GM21447 (cell line): ENCODE results near the gene RMI2.
A peak's percentile ranks its signal among the peaks of the same experiment; 100 is the strongest.

Experiments used
- ATAC-seq: cut with Tn5 transposase; IDR thresholded peaks from one replicate; pipeline ENCODE4 v1.9.1; 2021; ENCODE audit not compliant: unreplicated experiment

Gene RMI2

GRCh38 chr16:11309895-11310633 lies 35.2 kb upstream of the RMI2 start:
- peak; percentile 40 for ATAC-seq

DNA sequence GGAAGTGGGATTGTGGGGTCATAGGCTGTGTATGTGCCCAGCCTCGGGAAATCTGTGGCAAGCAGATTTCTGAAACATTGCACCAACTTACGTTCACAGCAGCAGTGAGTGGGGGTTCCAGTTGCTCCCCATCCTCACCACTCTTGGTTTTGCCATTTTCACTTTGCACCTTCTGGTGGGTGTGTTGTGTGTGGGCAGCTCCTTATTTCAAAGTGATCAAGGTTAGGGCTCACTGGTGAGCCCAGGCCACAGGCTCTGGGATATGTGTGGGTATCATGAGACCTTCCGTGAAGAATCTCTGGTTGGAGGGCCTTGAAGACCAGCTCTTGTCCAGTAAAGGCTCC lies 34.7 kb upstream of the RMI2 start:
- no peak for ATAC-seq

DNA sequence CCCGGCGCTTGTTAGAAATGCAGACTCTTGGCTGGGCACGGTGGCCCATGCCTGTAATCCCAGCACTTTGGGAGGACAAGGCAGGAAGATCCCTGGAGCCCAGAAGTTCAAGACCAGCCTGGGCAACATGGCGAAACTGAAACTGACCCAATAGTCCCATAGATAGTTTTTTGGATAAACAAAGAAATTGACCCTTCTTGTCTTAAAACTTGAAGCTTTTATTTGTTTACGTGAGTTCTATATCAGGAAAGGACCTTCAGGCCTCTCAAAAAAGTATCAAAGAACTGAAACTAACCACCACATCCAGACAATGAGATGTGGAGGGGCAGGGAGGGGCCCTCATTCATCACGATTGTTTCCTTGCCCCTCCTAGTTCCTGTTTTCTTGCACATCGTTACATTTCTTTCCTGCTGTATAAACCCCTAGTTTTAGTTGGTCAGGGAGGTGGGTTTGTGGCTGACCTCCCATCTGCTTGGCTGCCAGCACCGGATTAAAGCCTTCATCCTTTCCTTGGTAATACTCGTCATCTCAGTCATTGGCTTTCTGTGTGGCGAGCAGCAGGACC lies 34.2 kb upstream of the RMI2 start:
- peak; percentile 30 for ATAC-seq

DNA sequence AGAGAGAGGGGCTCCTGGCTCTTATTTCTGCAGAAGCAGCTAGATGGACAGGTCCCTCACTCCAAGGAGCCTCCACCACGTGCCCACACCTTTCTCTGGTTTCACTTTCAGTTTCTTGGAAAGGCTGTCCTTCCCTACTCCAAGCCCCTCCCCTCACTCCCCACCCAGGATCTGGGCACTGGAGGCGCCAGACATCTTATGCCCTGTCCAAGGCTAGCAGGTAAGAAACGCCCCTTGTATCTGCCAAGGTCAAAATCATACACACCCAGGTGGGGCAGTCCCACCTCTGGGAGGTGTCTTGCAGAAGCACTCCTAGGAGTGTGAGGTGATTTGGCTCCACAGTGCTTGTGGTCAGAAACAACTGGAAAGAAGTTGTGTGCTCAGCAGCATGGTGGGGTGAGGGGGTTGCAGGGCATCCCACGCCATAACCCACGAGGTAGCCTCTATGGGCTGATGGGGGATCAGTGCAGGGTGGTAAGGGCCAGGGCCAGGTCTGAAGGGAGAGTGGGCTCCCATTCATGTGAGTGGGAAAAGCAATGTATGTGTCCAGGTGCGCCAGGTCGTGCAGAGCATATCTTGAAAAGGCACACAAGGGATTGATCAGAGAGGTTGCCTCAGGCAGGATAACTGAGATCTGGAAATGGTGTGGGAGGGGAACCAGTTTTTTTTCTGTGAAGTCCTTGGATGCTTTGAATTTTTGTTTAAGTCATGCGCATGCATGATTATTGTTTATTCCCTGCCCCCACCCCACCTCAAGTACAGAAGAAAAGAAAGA lies 32.4 kb upstream of the RMI2 start:
- no peak for ATAC-seq

DNA sequence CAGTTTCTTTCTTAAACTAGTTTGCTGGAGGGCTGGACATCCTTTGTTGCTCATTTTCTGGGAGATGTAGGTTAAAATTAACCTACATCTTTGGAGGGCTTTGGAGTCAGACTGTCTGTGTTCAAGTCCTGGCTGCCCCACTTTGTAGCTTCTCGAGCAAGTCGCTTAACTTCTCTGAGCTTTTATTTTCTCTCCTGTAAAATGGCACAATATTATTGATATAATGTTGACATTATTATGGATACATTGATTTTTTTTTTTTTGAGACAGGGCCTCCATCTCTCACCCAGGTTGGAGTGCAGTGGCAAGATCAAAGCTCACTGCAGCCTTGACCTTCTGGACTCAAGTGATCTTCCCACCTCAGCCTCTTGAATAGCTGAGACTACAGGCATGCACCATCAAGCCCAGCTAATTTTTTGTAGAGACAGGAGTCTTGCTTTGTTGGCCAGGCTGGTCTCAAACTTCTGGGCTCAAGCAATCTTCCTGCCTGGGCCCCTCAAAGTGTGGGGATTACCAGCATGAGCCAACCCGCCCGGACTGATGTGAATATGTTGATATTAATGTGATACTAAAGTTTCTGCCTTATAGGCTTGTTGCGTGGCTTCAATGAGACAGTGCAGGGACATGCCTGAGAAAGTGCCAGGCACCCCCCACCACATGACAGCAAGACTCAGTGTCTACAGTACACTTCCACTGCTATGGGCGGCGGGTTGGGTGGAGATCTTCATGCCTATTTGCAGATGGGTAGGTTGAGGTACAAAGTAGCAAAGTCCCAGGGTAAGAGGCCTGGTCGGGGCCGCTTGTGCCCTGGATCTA lies 31.6 kb upstream of the RMI2 start:
- ATAC-seq = no peak

- ATAC-seq = no peak
These were observed 30.9 kb upstream of the RMI2 start for GRCh38 chr16:11314309-11314894.

DNA sequence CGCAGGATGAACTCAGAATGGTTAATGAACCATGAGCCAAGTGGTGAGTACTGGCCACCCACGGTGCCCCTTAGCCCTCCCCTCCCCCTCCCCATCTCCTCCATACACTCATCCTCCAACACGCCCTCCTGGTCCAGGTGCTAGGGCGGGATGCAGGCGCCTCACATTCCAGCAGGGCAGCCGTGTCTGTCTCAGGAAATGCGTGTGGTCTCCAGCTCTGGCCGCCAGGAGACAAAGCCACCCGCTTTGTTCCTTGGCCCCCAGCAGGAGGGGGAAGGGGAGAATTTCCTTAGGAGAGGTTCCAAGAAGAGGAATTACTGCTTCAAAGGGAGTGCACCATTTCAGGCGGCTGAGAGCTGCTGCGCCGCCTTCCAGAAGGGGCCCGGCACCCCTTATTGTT lies 29.7 kb upstream of the RMI2 start:
- no peak for ATAC-seq

DNA sequence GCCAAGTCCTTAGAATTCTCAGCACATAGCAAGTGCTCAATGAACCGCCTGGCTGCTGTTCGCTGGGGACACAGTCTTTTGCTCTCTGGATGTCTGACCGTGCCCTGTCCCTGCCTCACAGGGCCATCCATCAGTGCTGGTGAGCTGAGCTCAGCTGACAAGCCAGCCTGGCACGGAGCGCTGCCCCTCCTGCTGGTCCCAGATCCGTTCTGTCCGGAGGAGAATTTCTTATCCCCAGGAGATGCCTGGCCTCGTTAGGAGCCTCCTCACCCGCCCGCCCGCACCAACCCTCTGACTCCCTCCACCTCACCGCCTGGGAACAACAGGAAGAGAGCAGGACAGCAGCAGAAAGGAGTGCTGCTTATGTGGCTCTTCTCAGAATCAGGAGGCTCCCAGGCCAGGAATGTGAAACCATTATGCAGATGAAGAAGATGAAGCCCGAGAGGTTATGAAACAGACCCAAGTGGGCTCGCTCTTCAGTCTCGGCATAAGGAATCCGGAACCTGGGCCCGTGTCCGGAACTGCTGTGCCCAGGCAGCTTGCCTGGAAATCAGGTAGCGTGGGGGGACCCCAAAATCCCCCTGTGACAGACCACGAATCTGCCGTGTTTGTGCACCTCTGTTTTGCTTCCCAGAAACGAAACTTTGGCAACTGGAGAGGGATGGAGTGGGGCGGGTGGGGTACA lies 28.8 kb upstream of the RMI2 start:
- no peak for ATAC-seq

DNA sequence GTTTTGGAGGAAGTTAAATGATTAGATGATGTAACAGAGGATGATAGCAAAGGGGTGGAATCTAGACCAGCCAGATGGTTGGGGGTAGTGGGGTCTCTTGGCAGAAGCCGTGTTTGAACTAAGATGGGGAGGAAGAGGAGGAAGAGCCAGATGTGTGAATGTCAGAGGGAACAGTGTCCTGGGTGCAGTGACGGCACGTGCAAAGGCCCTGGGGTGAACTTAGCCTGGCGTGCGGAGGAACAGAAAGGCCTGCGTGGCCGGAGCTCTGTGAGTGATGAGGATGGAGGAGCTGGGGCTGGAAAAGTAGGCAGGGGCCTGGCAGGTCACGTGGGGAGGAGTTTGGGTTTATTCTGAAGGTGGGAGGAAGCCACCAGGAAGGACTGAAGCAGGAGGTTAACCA lies 26.4 kb upstream of the RMI2 start:
- ATAC-seq = no peak

GRCh38 chr16:11319529-11320146 lies 25.6 kb upstream of the RMI2 start:
- no peak for ATAC-seq

DNA sequence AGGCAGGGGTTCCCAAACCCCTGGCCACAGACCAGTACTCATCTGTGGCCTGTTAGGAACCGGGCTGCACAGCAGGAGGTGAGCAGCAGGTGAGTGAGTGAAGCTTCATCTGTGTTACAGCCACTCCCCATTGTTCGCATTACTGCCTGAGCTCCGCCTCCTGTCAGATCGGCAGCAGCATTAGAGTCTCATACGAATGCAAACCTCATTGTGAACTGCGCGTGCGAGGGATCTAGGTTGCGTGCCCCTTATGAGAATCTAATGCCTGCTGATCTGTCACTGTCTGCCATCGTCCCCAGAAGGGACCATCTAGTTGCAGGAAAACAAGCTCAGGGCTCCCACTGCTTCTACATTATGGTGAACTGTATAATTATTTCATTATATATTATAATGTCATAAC lies 25.1 kb upstream of the RMI2 start:
- no peak for ATAC-seq

DNA sequence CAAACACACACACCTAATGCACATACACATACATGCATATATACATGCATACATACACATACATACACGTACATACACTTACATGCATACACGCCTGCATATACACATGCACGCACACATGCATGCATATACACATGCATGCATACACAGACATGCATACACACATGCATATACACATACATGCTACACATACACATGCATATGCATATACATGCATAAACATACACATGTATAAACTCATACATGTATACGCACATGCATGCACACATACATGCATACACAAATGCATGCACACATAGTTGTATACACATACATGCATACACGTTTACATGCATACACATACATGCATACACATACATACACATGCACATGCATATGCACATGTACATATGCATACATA lies 23.6 kb upstream of the RMI2 start:
- ATAC-seq = no peak

GRCh38 chr16:11322823-11323222 lies 22.4 kb upstream of the RMI2 start:
- ATAC-seq = no peak

DNA sequence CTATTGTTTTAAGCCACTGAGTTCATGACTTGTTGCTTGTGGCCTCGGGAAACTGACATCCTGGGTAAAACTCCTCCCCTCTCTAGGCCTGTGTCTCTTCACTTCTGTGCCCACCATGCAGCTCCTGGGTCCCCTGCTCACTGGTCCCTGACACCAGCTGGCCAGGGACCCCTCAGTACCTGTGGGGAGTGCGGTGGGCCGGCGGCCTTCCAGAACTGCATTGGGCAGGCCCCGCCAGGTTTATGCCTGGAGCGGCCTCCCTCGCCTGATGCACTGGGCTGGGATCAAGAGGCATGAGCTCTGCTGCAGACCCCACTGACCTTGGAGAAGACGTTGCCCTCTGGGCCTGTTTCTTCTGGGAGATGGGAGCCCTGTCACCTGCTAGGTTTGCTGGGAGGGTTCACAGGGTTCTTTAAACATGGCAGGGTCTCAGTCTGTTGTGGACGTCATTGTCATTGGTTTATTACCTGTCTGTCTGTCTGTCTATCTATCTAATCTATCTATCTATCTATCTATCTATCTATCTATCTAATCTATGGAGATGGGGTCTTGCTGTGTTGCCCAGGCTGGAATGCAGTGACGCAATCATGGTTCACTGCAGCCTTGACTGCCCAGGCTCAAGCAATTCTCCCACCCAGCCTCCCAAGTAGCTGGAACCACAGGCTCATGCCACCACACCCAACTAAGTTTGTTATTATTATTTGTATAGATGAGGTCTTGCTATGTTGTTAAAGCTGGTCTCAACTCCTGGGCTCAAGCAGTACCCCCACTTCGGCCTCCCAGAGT lies 21.5 kb upstream of the RMI2 start:
- no peak for ATAC-seq

GRCh38 chr16:11325404-11326083 lies 19.7 kb upstream of the RMI2 start:
- no peak for ATAC-seq

DNA sequence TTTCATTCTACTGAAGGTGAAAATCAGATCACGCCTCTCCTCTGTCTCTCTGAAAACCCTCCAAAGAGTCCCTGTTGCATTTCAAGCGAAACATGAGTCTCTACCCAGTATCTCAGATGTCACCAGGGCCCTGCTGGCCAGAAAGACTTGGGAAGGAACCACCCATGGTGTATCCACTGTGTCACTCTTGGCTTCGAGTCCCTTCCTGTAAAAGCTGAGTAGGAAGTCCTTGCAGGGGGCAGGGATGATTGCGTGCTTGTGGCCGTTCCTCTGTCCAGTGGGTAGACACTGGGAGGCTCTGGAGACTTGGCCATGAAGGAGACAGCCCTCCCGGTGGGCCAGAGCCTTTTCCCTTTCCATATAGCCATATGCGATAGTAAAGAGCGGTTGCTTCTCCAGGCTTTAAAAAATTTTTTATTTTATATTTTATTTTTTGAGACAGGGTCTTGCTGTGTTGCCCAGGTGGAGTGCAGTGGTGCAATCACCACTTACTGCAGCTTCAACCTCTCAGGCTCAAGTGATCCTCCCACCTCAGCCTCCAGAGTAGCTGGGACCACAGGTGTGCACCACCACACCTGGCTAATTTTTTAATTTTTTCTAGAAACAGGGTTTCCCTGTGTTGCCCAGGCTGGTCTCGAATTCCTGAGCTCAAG lies 19.0 kb upstream of the RMI2 start:
- ATAC-seq = no peak

GRCh38 chr16:11326737-11327276 lies 18.5 kb upstream of the RMI2 start:
- ATAC-seq = no peak
